MM.1S (cell line): ENCODE data around the gene IMMP2L.
"Not testable (repeated sequence)": the region's sequence is repeated elsewhere in the genome, so short reads cannot be mapped to it uniquely, and the experiment has no call there.

Source experiments
- DNase-seq: peaks from one replicate; pipeline ENCODE4 v3.0.0-alpha.2; 2015
- H2AFZ ChIP-seq: fragments of 300-600 bp; sonication (generic); 2 replicates; pipeline ENCODE4 v1.6.0; 2016; ENCODE audit warnings: antibody characterized with exemption, low read length
- H3F3A ChIP-seq: fragments of 300-600 bp; sonication (generic); 2 replicates; pipeline ENCODE4 v1.6.1; 2016; ENCODE audit warnings: mild to moderate bottlenecking, antibody characterized with exemption, low read length, moderate library complexity, mixed read lengths; ENCODE audit not compliant: insufficient read depth
- H3K27ac ChIP-seq: fragments of 300-600 bp; sonication (generic); 2 replicates; pipeline ENCODE4 v1.5.1; 2016; ENCODE audit warnings: mild to moderate bottlenecking, low read length
- H3K27me3 ChIP-seq: fragments of 300-600 bp; sonication (generic); replicated peaks from 2 replicates; pipeline ENCODE4 v1.6.0; 2016; ENCODE audit warnings: low read length; ENCODE audit not compliant: insufficient read depth
- H3K36me3 ChIP-seq: fragments of 300-600 bp; sonication (generic); replicated peaks from 2 replicates; pipeline ENCODE4 v1.6.1; 2016; ENCODE audit warnings: mild to moderate bottlenecking, low read length, mixed read lengths; ENCODE audit not compliant: insufficient read depth
- H3K4me1 ChIP-seq: fragments of 300-600 bp; sonication (generic); 2 replicates; pipeline ENCODE4 v1.6.1; 2016; ENCODE audit warnings: low read length, mixed read lengths
- H3K4me2 ChIP-seq: fragments of 300-600 bp; sonication (generic); 2 replicates; pipeline ENCODE4 v1.6.0; 2016; ENCODE audit warnings: low read depth, low read length
- H3K4me3 ChIP-seq: fragments of 300-600 bp; sonication (generic); 2 replicates; pipeline ENCODE4 v1.5.1; 2016; ENCODE audit warnings: low read length, mixed read lengths
- H3K79me2 ChIP-seq: fragments of 300-600 bp; sonication (generic); 2 replicates; pipeline ENCODE4 v1.6.1; 2016; ENCODE audit warnings: mixed run types, low read length, mixed read lengths
- H3K9ac ChIP-seq: fragments of 300-600 bp; sonication (generic); 2 replicates; pipeline ENCODE4 v1.6.1; 2016; ENCODE audit warnings: low read length, mixed read lengths
- H3K9me2 ChIP-seq: fragments of 300-600 bp; sonication (generic); replicated peaks from 2 replicates; pipeline ENCODE4 v1.6.1; 2016; ENCODE audit warnings: mild to moderate bottlenecking, low read length, mixed read lengths; ENCODE audit not compliant: insufficient read depth
- H3K9me3 ChIP-seq: fragments of 300-600 bp; sonication (generic); replicated peaks from 2 replicates; pipeline ENCODE4 v1.6.1; 2016; ENCODE audit warnings: mild to moderate bottlenecking, low read length, mixed read lengths; ENCODE audit not compliant: insufficient read depth
- H4K20me1 ChIP-seq: fragments of 300-600 bp; sonication (generic); 2 replicates; pipeline ENCODE4 v1.6.1; 2016; ENCODE audit warnings: mild to moderate bottlenecking, low read length, moderate library complexity, mixed read lengths; ENCODE audit not compliant: insufficient read depth
- CTCF ChIP-seq: fragments of 300-600 bp; sonication (generic); IDR thresholded peaks from 2 replicates; pipeline ENCODE4 v1.5.1; 2016; ENCODE audit warnings: antibody characterized with exemption, low read length, mixed read lengths
- EZH2 ChIP-seq: fragments of 300-600 bp; sonication (generic); optimal IDR thresholded peaks from 2 replicates; pipeline ENCODE3; 2017; ENCODE audit warnings: low read depth, mild to moderate bottlenecking, antibody characterized with exemption, low read length, mixed read lengths
- EZH2phosphoT487 ChIP-seq: fragments of 300-600 bp; sonication (generic); IDR thresholded peaks from 2 replicates; pipeline ENCODE4 v1.6.1; 2018; ENCODE audit warnings: antibody characterized with exemption, low read length

Gene IMMP2L

GRCh38 chr7:111470998-111471397, 91.3 kb downstream of the IMMP2L start:
- Histone ChIP-seq H3K27me3 (no peaks in the 10 kb centered on the region), H3K36me3 (no peaks in the 10 kb centered on the region), H3K4me1 (no peaks in the 10 kb centered on the region), H4K20me1 (no peaks in the 10 kb centered on the region), H3K79me2 (no peaks in the 10 kb centered on the region), H3K9ac (no peak overlapping the region), H3K9me2 (no peaks in the 10 kb centered on the region), H3K4me2 (no peak overlapping the region), H3F3A (no peaks in the 10 kb centered on the region), H2AFZ (no peak overlapping the region), H3K9me3 (no peaks in the 10 kb centered on the region), H3K4me3 (no peak overlapping the region), H3K27ac (no peak overlapping the region)
- no peak for DNase-seq
- no peak for TF ChIP-seq EZH2phosphoT487
- no peak for TF ChIP-seq EZH2
- TF ChIP-seq CTCF: no peak

DNA sequence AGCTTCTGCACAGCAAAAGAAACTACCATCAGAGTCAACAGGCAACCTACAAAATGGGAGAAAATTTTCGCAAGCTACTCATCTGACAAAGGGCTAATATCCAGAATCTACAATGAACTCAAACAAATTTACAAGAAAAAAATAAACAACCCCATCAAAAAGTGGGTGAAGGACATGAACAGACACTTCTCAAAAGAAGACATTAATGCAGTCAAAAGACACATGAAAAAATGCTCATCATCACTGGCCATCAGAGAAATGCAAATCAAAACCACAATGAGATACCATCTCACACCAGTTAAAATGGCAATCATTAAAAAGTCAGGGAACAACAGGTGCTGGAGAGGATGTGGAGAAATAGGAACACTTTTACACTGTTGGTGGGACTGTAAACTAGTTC, 92.4 kb downstream of the IMMP2L start:
- H3K79me2 ChIP-seq, H3K27ac ChIP-seq, H3K27me3 ChIP-seq: not testable (repeated sequence)

DNA sequence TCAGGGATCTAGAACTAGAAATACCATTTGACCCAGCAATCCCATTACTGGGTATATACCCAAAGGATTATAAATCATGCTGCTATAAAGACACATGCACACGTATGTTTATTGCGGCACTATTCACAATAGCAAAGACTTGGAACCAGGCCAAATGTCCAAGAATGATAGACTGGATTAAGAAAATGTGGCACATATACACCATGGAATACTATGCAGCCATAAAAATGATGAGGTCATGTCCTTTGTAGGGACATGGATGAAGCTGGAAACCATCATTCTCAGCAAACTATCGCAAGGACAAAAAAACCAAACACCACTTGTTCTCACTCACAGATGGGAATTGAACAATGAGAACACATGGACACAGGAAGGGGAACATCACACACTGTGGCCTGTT, 96.5 kb downstream of the IMMP2L start:
- H3K9me2 ChIP-seq, H3K9ac ChIP-seq, H2AFZ ChIP-seq, H3K9me3 ChIP-seq, DNase-seq, H4K20me1 ChIP-seq, H3F3A ChIP-seq, H3K79me2 ChIP-seq, H3K36me3 ChIP-seq, H3K27me3 ChIP-seq, H3K4me3 ChIP-seq, H3K4me1 ChIP-seq, H3K4me2 ChIP-seq, H3K27ac ChIP-seq: not testable (repeated sequence)

More for the DNA sequence above, 92.4 kb downstream of the IMMP2L start:
- not testable (repeated sequence) for H3K4me1 ChIP-seq, H3K4me3 ChIP-seq, H3K9me2 ChIP-seq, H3F3A ChIP-seq, H2AFZ ChIP-seq, H3K4me2 ChIP-seq, DNase-seq, H3K9ac ChIP-seq, H3K9me3 ChIP-seq, H3K36me3 ChIP-seq, H4K20me1 ChIP-seq

GRCh38 chr7:111460695-111461094, 101.6 kb downstream of the IMMP2L start:
- no peaks in the 10 kb centered on the region for H4K20me1 ChIP-seq
- no peak overlapping the region for H3K4me2 ChIP-seq
- no peak overlapping the region for H3K4me3 ChIP-seq
- no peak overlapping the region for H3K27ac ChIP-seq
- H3F3A ChIP-seq: no peaks in the 10 kb centered on the region
- no peak overlapping the region for H3K9ac ChIP-seq
- TF ChIP-seq CTCF (no peak), EZH2 (no peak), EZH2phosphoT487 (no peak)
- H3K79me2 ChIP-seq: no peaks in the 10 kb centered on the region
- H3K9me3 ChIP-seq: no peaks in the 10 kb centered on the region
- no peak overlapping the region for H2AFZ ChIP-seq
- DNase-seq: no peak
- no peaks in the 10 kb centered on the region for H3K4me1 ChIP-seq
- H3K9me2 ChIP-seq: no peaks in the 10 kb centered on the region
- no peaks in the 10 kb centered on the region for H3K27me3 ChIP-seq
- H3K36me3 ChIP-seq: no peaks in the 10 kb centered on the region
